CD14-positive monocyte (primary cell): ENCODE data around the gene POGZ. TPM values are rescaled to one million over a fixed set of nuclear protein-coding genes. Genes with fewer than 3 reads are reported as not detected.

Experiments
- DNase-seq, 3 donors: peaks; one replicate each; pipeline ENCODE4 v3.0.0-alpha.2; 2011 to 2022
- H2AFZ ChIP-seq: 2 replicates; pipeline ENCODE4 v1.6.0; 2012; ENCODE audit warnings: mild to moderate bottlenecking, low read depth, low read length, inconsistent platforms; ENCODE audit not compliant: insufficient read depth, poor library complexity, severe bottlenecking
- H3K27ac ChIP-seq, 2 donors: 1 replicate in 1 of 2; 2 replicates in 1 of 2; pipeline ENCODE4 v1.5.1; 2012 to 2013; ENCODE audit warnings: low read length in 2 of 2, control low read depth in 1 of 2, inconsistent platforms in 1 of 2, low read depth in 1 of 2, mild to moderate bottlenecking in 1 of 2
- H3K27me3 ChIP-seq, 2 donors: one replicate each; pipeline versions ENCODE4 v1.6.0 to v1.6.1; 2011 to 2013; ENCODE audit warnings: low read length in 2 of 2; ENCODE audit not compliant: control insufficient read depth in 2 of 2, insufficient read depth in 2 of 2
- H3K36me3 ChIP-seq, 2 donors: replicated peaks in 1 of 2; 1 replicate in 1 of 2; 2 replicates in 1 of 2; pipeline versions ENCODE4 v1.5.1 to v1.6.1; 2012 to 2013; ENCODE audit warnings: low read length in 2 of 2, control low read depth in 1 of 2, inconsistent platforms in 1 of 2, mild to moderate bottlenecking in 1 of 2; ENCODE audit not compliant: insufficient read depth in 2 of 2, control insufficient read depth in 1 of 2
- H3K4me1 ChIP-seq, 2 donors: 1 replicate in 1 of 2; 2 replicates in 1 of 2; pipeline versions ENCODE4 v1.5.1 to v1.6.1; 2012 to 2013; ENCODE audit warnings: low read length in 2 of 2, control low read depth in 1 of 2, inconsistent platforms in 1 of 2, mild to moderate bottlenecking in 1 of 2, moderate library complexity in 1 of 2; ENCODE audit not compliant: insufficient read depth in 2 of 2, control insufficient read depth in 1 of 2
- H3K4me2 ChIP-seq: replicated peaks from 2 replicates; pipeline ENCODE3; 2012; ENCODE audit warnings: low read length, moderate library complexity, mild to moderate bottlenecking; ENCODE audit not compliant: poor library complexity, severe bottlenecking; ENCODE audit errors: extremely low read depth
- H3K4me3 ChIP-seq, 3 experiments: fragments of 200-600 bp in 1 of 3; sonication (generic) in 1 of 3; replicated peaks in 1 of 3; 1 replicate in 2 of 3; 2 replicates in 1 of 3; pipeline ENCODE4 v1.5.1; 2011 to 2013; ENCODE audit warnings: low read length in 3 of 3, mild to moderate bottlenecking in 3 of 3, control low read depth in 2 of 3, low read depth in 2 of 3, inconsistent platforms in 1 of 3, moderate library complexity in 1 of 3
- H3K79me2 ChIP-seq: 2 replicates; pipeline ENCODE4 v1.6.0; 2012; ENCODE audit warnings: mild to moderate bottlenecking, control low read depth, inconsistent platforms, low read length, moderate library complexity; ENCODE audit not compliant: insufficient read depth
- H3K9ac ChIP-seq: 2 replicates; pipeline ENCODE4 v1.6.0; 2017; ENCODE audit warnings: low read length, mild to moderate bottlenecking; ENCODE audit not compliant: insufficient read depth, poor library complexity, severe bottlenecking
- H3K9me3 ChIP-seq, 2 donors: replicated peaks in 1 of 2; 1 replicate in 1 of 2; 2 replicates in 1 of 2; pipeline versions ENCODE4 v1.5.1 to v1.6.1; 2012 to 2013; ENCODE audit warnings: low read length in 2 of 2, control low read depth in 1 of 2; ENCODE audit not compliant: control insufficient read depth in 1 of 2, insufficient read depth in 1 of 2
- H4K20me1 ChIP-seq: 2 replicates; pipeline ENCODE4 v1.6.0; 2012; ENCODE audit warnings: mild to moderate bottlenecking, low read length, control low read depth, moderate library complexity; ENCODE audit not compliant: insufficient read depth
- H3K27ac Mint-ChIP-seq, 7 donors: one replicate each; pipeline ENCODE4 v1.8.0; 2020; ENCODE audit warnings: mild to moderate bottlenecking in 7 of 7, mixed read lengths in 7 of 7, moderate library complexity in 6 of 7, inconsistent platforms in 2 of 7
- H3K27me3 Mint-ChIP-seq, 3 donors: one replicate each; pipeline ENCODE4 v1.8.0; 2021 to 2022; ENCODE audit warnings: low read depth in 3 of 3, mild to moderate bottlenecking in 3 of 3, mixed read lengths in 3 of 3, moderate library complexity in 3 of 3, inconsistent platforms in 1 of 3
- H3K36me3 Mint-ChIP-seq, 2 donors: one replicate each; pipeline ENCODE4 v1.8.0; 2020; ENCODE audit warnings: mixed read lengths in 2 of 2, inconsistent platforms in 1 of 2, mild to moderate bottlenecking in 1 of 2
- H3K4me1 Mint-ChIP-seq: one replicate; pipeline ENCODE4 v1.8.0; 2020; ENCODE audit warnings: mild to moderate bottlenecking, mixed read lengths
- H3K4me3 Mint-ChIP-seq, 2 donors: one replicate each; pipeline ENCODE4 v1.8.0; 2020; ENCODE audit warnings: mild to moderate bottlenecking in 2 of 2, mixed read lengths in 2 of 2, moderate library complexity in 1 of 2
- H3K9me3 Mint-ChIP-seq, 7 donors: one replicate each; pipeline ENCODE4 v1.8.0; 2020 to 2022; ENCODE audit warnings: mixed read lengths in 7 of 7, mild to moderate bottlenecking in 6 of 7, moderate library complexity in 6 of 7, inconsistent platforms in 2 of 7
- WGBS: methylation state at CpG from one replicate; pipeline ENCODE4 v1.1.5; 2013; ENCODE audit warnings: missing lambda C conversion rate; ENCODE audit not compliant: insufficient coverage; 5-methylcytosine and 5-hydroxymethylcytosine counted together
- intact Hi-C, 2 donors: fragments of 100-400 bp; cut with micrococcal nuclease; formaldehyde crosslinking; loops; one replicate each; pipeline versions ENCODE4 v1.15.0 to v1.15.1; 2023
- polyA plus RNA-seq, 3 donors: library from polyadenylated mRNA; depleted of rRNA in 1 of 3; unstranded in 2 of 3; stranded (reverse) in 1 of 3; fragments of 300-500 nt in 2 of 3; fragments of >200 nt in 1 of 3; fragmentation: Illumina TruSeq in 2 of 3; gene quantifications; 1 replicate in 2 of 3; 2 replicates in 1 of 3; pipeline ENCODE4 v1.2.3, GENCODE V29; 2012 to 2021
- TF ChIP-seq, protein P1 (sequence below): fragments of 200-600 bp; IDR thresholded peaks from one replicate; pipeline ENCODE4 v1.8.0; 2022; ENCODE audit warnings: antibody characterized with exemption, mild to moderate bottlenecking

The POGZ gene
- polyA plus RNA-seq, 3 donors = 0.75 to 41.7 (median 1.8) TPM

DNA sequence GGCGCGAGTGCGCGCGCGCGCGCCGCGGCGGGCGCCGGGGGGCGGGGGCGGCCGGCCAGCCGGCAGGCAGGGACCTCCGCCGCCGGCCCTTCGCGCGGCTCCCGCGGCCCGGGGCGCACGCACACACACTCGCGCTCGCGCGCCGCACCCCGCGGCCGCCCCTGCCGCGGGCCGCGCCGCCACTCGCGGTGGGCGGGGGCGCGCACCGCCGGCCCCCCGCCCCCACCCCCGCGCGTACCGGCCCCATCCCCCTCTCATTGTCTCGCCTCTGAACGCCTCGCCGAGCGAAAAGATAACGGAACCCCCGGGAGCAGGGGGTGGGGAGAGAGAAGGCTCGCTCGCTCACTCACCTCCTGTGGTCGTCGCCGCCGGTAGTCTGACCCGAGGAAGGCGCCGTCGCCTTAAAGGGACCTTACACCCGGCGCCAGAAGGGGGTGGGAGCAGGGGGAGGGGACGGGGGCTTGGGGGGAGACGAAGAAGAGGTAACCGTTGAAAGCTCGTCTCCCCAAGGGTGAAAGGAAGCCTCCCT, 428 bp downstream of the POGZ start:
- H3K79me2 ChIP-seq = peaks cover 45% of the 10 kb centered on the region
- H3K27me3 ChIP-seq = peaks cover 0 to 12% of the 10 kb centered on the region in 2 donors
- H3K4me2 ChIP-seq = peak overlapping the region; percentile 44
- peak overlapping the region; percentile 64 to 94 (median 72) for H3K4me3 ChIP-seq
- peak; percentile 22 to 54 (median 35) for DNase-seq
- peaks cover 0 to 1% of the 10 kb centered on the region in 2 donors for H3K36me3 ChIP-seq
- no peaks in the 10 kb centered on the region for H3K9me3 Mint-ChIP-seq
- H3K27ac Mint-ChIP-seq = peak overlapping the region; percentile 77 to 95 (median 93)
- peak overlapping the region; percentile 77 for H3K9ac ChIP-seq
- no peaks in the 10 kb centered on the region for H3K9me3 ChIP-seq
- H3K4me3 Mint-ChIP-seq = peak overlapping the region; percentile 78 to 79
- peaks cover 6 to 7% of the 10 kb centered on the region in 2 donors for H3K36me3 Mint-ChIP-seq
- WGBS = under 1% methylated on average over 17 of the region's 77 CpGs
- H3K4me1 ChIP-seq = peaks cover 21 to 22% of the 10 kb centered on the region in 2 donors
- H3K4me1 Mint-ChIP-seq = peaks cover 20% of the 10 kb centered on the region
- H3K27me3 Mint-ChIP-seq = peaks cover 8 to 11% (median 10%) of the 10 kb centered on the region in 3 donors
- intact Hi-C loops = loop anchor here in 1 of 2 donors (5.0 kb wide), 2 partner anchors 83 to 158 kb away; partner anchors contain the start of gene TUFT1
- no peak overlapping the region for H2AFZ ChIP-seq
- peak overlapping the region; percentile 81 to 82 for H3K27ac ChIP-seq
- peaks cover 32% of the 10 kb centered on the region for H4K20me1 ChIP-seq
- TF ChIP-seq, protein P1, sequence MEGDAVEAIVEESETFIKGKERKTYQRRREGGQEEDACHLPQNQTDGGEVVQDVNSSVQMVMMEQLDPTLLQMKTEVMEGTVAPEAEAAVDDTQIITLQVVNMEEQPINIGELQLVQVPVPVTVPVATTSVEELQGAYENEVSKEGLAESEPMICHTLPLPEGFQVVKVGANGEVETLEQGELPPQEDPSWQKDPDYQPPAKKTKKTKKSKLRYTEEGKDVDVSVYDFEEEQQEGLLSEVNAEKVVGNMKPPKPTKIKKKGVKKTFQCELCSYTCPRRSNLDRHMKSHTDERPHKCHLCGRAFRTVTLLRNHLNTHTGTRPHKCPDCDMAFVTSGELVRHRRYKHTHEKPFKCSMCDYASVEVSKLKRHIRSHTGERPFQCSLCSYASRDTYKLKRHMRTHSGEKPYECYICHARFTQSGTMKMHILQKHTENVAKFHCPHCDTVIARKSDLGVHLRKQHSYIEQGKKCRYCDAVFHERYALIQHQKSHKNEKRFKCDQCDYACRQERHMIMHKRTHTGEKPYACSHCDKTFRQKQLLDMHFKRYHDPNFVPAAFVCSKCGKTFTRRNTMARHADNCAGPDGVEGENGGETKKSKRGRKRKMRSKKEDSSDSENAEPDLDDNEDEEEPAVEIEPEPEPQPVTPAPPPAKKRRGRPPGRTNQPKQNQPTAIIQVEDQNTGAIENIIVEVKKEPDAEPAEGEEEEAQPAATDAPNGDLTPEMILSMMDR = no peak

DNA sequence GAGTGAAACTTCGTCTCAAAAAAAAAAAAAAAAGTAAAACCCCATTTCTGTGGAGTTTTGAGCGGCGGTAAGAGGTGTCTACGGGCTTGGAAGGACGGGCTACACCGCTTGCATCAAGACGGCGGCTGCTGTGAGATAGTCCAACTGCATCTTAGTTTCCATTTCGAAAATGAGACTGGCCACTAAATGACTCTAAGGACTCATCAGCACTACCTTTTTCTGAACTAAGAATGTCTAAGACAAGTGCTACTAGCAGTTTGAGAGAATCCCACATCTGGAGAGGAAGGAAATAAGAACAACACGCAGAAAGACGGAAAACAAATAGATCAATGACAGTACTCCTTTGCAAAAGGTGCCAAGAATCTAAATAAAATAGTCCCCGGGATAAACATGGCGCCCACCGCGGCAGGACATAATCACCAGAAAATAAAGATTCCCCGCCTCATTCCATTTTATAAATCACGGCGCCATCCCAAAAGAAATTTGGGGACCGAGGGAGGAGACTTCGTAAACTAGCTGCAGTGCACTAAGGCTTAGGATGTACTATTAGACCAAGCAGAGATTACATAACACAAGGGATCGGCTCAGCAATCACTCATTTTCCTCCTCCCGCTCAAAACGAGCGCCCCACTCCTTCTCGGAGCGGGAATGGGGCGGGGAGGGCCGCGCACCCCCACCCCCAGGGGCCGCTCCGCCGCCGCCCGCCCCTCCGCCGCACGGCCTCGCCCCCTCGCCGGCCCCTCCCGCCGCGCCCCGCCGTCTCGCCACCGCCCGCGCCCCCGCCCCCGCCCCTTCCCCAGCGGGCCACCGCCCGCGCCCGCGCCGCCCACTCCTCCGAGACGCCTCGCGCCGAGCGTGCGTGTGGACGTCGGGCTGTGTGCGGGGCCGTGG, 1.1 kb downstream of the POGZ start:
- peaks cover 21 to 22% of the 10 kb centered on the region in 2 donors for H3K4me1 ChIP-seq
- Mint-ChIP-seq H3K4me1 (peaks cover 20% of the 10 kb centered on the region), H3K27ac (peak overlapping the region; percentile 80 to 97 (median 95)), H3K36me3 (peaks cover 7% of the 10 kb centered on the region in 2 donors), H3K27me3 (peaks cover 4 to 8% (median 7%) of the 10 kb centered on the region in 3 donors), H3K4me3 (peak overlapping the region; percentile 87 to 93), H3K9me3 (no peaks in the 10 kb centered on the region)
- H3K9me3 ChIP-seq = no peaks in the 10 kb centered on the region
- H3K27me3 ChIP-seq = peaks cover 0 to 6% of the 10 kb centered on the region in 2 donors
- H2AFZ ChIP-seq = peak overlapping the region; percentile 73
- H3K27ac ChIP-seq = peak overlapping the region; percentile 68 to 84
- peak overlapping the region; percentile 62 for H3K9ac ChIP-seq
- peak overlapping the region; percentile 83 for H3K4me2 ChIP-seq
- H3K4me3 ChIP-seq = peak overlapping the region; percentile 83 to 99 (median 87)
- H3K79me2 ChIP-seq = peaks cover 52% of the 10 kb centered on the region
- peaks cover 39% of the 10 kb centered on the region for H4K20me1 ChIP-seq
- WGBS = 0% methylated on average over 28 of the region's 69 CpGs
- TF ChIP-seq, protein P1 = no peak
- intact Hi-C loops = loop anchor here in 1 of 2 donors (5.0 kb wide), 2 partner anchors 84 to 159 kb away; partner anchors contain the start of gene TUFT1
- peaks cover 0 to 8% of the 10 kb centered on the region in 2 donors for H3K36me3 ChIP-seq
- peak; percentile 42 to 62 (median 49) for DNase-seq
